ENCODE data around the gene KCNAB2.

The KCNAB2 gene

GRCh38 chr1:6041432-6042062 lies 4.1 kb upstream of the KCNAB2 start:
- peak; percentile 46; the same call in 1 of the 2 replicates for TF ChIP-seq CTCF (conservative IDR thresholded peaks at IDR 0.05; ENCODE audit: low read depth)
- no peak for DNase-seq (ENCODE audit: low spot score)
- ChIA-PET CTCF (interaction anchor here (0.5 to 0.9 kb wide), 4 partner anchors 49 to 398 kb away, joined by 3 to 4 read pairs (median 3); no protein-coding TSS in a partner anchor), POLR2A (ENCODE audit: low non-redundant PET) (no interaction called here)
- no peak overlapping the region for H3K27ac ChIP-seq

- POLR2A ChIA-PET (ENCODE audit: low non-redundant PET): no interaction called here
- no peak for TF ChIP-seq CTCF (conservative IDR thresholded peaks at IDR 0.05; ENCODE audit: low read depth)
- CTCF ChIA-PET: interaction anchor here (1.3 kb wide), 1 partner anchor 201 kb away, joined by 3 read pairs; no protein-coding TSS in a partner anchor
Observed at GRCh38 chr1:6043561-6043960, 2.1 kb upstream of the KCNAB2 start.

GRCh38 chr1:6044481-6045109 lies 1.1 kb upstream of the KCNAB2 start:
- CTCF ChIA-PET: interaction anchor here (0.6 kb wide), 1 partner anchor 64 kb away, joined by 3 read pairs; no protein-coding TSS in a partner anchor
- H3K27ac ChIP-seq: no peak overlapping the region
- POLR2A ChIA-PET (ENCODE audit: low non-redundant PET): no interaction called here
- no peak for TF ChIP-seq CTCF (conservative IDR thresholded peaks at IDR 0.05; ENCODE audit: low read depth)
- no peak for DNase-seq (ENCODE audit: low spot score)

More at GRCh38 chr1:6043561-6043960, 2.1 kb upstream of the KCNAB2 start:
- H3K27ac ChIP-seq: no peak overlapping the region
- no peak for DNase-seq (ENCODE audit: low spot score)

GRCh38 chr1:6045110-6045502 lies 582 bp upstream of the KCNAB2 start:
- DNase-seq (ENCODE audit: low spot score): no peak
- H3K27ac ChIP-seq: no peak overlapping the region
- no peak for TF ChIP-seq CTCF (conservative IDR thresholded peaks at IDR 0.05; ENCODE audit: low read depth)
- POLR2A ChIA-PET (ENCODE audit: low non-redundant PET): no interaction called here
- CTCF ChIA-PET: no interaction called here

GRCh38 chr1:6046279-6046678 lies 591 bp downstream of the KCNAB2 start:
- POLR2A ChIA-PET (ENCODE audit: low non-redundant PET): no interaction called here
- CTCF ChIA-PET: no interaction called here
- no peak for DNase-seq (ENCODE audit: low spot score)
- no peak for TF ChIP-seq CTCF (conservative IDR thresholded peaks at IDR 0.05; ENCODE audit: low read depth)
- H3K27ac ChIP-seq: no peak overlapping the region

- peak overlapping the region; percentile 14; the same call in 1 of the 2 replicates for H3K27ac ChIP-seq
- no peak for DNase-seq (ENCODE audit: low spot score)
- TF ChIP-seq CTCF (conservative IDR thresholded peaks at IDR 0.05; ENCODE audit: low read depth): no peak
- ChIA-PET CTCF (no interaction called here), POLR2A (ENCODE audit: low non-redundant PET) (no interaction called here)
Observed at GRCh38 chr1:6048179-6048867, 2.6 kb downstream of the KCNAB2 start.
